ENCODE data around the gene CERT1.

The CERT1 gene

GRCh38 chr5:75545131-75545530 is 33.7 kb upstream of the CERT1 start:
- no peak for TF ChIP-seq SIN3A (IDR thresholded peaks at IDR 0.05; ENCODE audit: borderline replicate concordance, insufficient read depth, low read length)
- TF ChIP-seq TAF1 (IDR thresholded peaks at IDR 0.05; ENCODE audit: borderline replicate concordance, insufficient read depth, low read length): no peak
- TF ChIP-seq POLR2AphosphoS5 (IDR thresholded peaks at IDR 0.05; ENCODE audit: low read depth, low read length): no peak

DNA sequence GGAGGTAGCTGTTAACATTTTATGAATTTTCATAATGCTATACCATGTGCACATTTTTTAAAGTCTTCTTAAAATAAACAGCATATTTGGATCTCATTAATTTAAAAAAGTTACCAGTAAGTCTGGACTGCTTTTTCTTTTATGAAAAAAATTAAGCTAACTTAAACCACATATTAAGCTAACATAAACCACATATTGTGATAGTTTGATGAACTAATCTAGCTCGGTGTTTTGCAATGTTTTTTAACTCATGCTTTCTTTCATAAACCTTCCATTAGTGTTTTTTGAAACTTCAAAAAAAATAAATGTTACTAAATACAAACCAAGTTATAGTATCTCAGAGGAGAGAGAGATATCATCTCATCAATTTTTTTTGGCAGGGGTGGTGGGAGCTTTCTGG is 26.8 kb upstream of the CERT1 start:
- TF ChIP-seq FOXP2 (optimal IDR thresholded peaks at IDR 0.05; ENCODE audit: borderline replicate concordance, extremely low read depth, extremely low read length, insufficient read depth) (no peak), TAF1 (IDR thresholded peaks at IDR 0.05; ENCODE audit: borderline replicate concordance, insufficient read depth, low read length) (no peak), SIN3A (IDR thresholded peaks at IDR 0.05; ENCODE audit: borderline replicate concordance, insufficient read depth, low read length) (no peak), POLR2AphosphoS5 (IDR thresholded peaks at IDR 0.05; ENCODE audit: low read depth, low read length) (no peak), REST (IDR thresholded peaks at IDR 0.05; ENCODE audit: insufficient read depth in 1 of 2, low read depth in 2 of 2, low read length in 2 of 2) (no peak)

- TF ChIP-seq TAF1 (IDR thresholded peaks at IDR 0.05; ENCODE audit: borderline replicate concordance, insufficient read depth, low read length) (no peak), FOXP2 (optimal IDR thresholded peaks at IDR 0.05; ENCODE audit: borderline replicate concordance, extremely low read depth, extremely low read length, insufficient read depth) (peak; percentile 98)
These were observed 25.4 kb upstream of the CERT1 start for GRCh38 chr5:75536694-75537360.

- TF ChIP-seq FOXP2 (optimal IDR thresholded peaks at IDR 0.05; ENCODE audit: borderline replicate concordance, extremely low read depth, extremely low read length, insufficient read depth) (no peak), TAF1 (IDR thresholded peaks at IDR 0.05; ENCODE audit: borderline replicate concordance, insufficient read depth, low read length) (no peak), REST (IDR thresholded peaks at IDR 0.05; ENCODE audit: insufficient read depth in 1 of 2, low read depth in 2 of 2, low read length in 2 of 2) (no peak), SIN3A (IDR thresholded peaks at IDR 0.05; ENCODE audit: borderline replicate concordance, insufficient read depth, low read length) (no peak)
These were observed 24.7 kb upstream of the CERT1 start for GRCh38 chr5:75536147-75536546.

DNA sequence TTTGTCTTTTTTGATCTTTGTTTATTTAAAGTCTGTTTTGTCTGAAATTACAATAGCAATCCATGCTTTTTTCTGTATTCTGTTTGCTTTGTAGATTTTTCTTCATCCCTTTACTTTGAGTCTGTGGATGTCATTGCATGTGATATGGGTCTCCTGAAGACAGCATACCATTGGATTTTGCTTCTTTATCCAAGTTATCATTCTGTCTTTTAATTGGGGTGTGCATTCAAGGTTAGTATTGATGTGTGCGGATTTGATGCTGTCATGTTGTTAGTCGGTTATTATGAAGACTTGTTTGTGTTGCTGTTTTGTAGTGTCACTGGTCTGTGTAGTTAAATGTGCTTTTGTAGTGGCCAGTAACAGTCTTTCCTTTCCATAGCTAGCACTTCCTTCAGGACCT is 23.3 kb upstream of the CERT1 start:
- TF ChIP-seq TAF1 (IDR thresholded peaks at IDR 0.05; ENCODE audit: borderline replicate concordance, insufficient read depth, low read length) (no peak), POLR2AphosphoS5 (IDR thresholded peaks at IDR 0.05; ENCODE audit: low read depth, low read length) (no peak)

DNA sequence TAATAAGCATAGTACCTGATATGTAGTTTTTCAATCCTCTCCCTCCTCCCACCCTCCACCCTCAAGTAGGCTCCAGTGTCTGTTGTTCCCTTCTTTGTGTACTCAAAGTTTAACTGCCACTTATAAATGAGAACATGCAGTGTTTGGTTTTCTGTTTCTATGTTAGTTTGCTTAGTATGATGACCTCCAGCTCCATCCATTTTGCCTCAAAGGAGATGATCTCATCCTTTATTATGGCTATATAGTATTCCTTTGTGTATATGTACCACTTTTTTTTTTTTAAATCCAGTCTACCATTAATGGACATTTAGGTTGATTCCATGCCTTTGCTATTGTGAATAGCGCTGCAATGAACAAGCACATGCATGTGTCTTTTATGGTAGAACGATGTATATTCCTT is 20.8 kb upstream of the CERT1 start:
- no peak for TF ChIP-seq TAF1 (IDR thresholded peaks at IDR 0.05; ENCODE audit: borderline replicate concordance, insufficient read depth, low read length)
- no peak for TF ChIP-seq FOXP2 (optimal IDR thresholded peaks at IDR 0.05; ENCODE audit: borderline replicate concordance, extremely low read depth, extremely low read length, insufficient read depth)
- no peak for TF ChIP-seq POLR2AphosphoS5 (IDR thresholded peaks at IDR 0.05; ENCODE audit: low read depth, low read length)
- no peak for TF ChIP-seq SIN3A (IDR thresholded peaks at IDR 0.05; ENCODE audit: borderline replicate concordance, insufficient read depth, low read length)
- TF ChIP-seq REST (IDR thresholded peaks at IDR 0.05; ENCODE audit: insufficient read depth in 1 of 2, low read depth in 2 of 2, low read length in 2 of 2): no peak

DNA sequence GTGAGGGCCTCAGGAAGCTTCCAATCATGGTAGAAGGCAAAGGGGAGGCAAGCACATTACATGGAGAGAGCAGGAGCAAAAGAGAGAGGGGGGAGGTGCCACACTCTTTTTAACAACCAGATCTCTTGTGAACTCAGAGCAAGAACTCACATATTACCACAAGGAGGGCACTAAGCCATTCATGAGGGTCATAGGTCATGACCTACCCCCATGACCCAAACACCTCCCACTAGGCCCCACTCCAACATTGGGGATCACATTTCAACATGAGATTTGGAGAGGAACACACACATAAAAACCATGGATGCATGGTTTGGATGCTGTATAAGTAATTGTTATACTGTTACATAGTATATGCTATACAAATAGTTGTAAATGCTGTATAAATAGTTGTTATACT is 17.8 kb upstream of the CERT1 start:
- TF ChIP-seq TAF1 (IDR thresholded peaks at IDR 0.05; ENCODE audit: borderline replicate concordance, insufficient read depth, low read length) (no peak), FOXP2 (optimal IDR thresholded peaks at IDR 0.05; ENCODE audit: borderline replicate concordance, extremely low read depth, extremely low read length, insufficient read depth) (no peak), REST (IDR thresholded peaks at IDR 0.05; ENCODE audit: insufficient read depth in 1 of 2, low read depth in 2 of 2, low read length in 2 of 2) (no peak), POLR2AphosphoS5 (IDR thresholded peaks at IDR 0.05; ENCODE audit: low read depth, low read length) (no peak)

All from PFSK-1 (cell line).